ENCODE results near the gene GPC4.

Gene GPC4

GRCh38 chrX:133405498-133406185 is 9.6 kb downstream of the GPC4 start:
- no peak for DNase-seq

DNA sequence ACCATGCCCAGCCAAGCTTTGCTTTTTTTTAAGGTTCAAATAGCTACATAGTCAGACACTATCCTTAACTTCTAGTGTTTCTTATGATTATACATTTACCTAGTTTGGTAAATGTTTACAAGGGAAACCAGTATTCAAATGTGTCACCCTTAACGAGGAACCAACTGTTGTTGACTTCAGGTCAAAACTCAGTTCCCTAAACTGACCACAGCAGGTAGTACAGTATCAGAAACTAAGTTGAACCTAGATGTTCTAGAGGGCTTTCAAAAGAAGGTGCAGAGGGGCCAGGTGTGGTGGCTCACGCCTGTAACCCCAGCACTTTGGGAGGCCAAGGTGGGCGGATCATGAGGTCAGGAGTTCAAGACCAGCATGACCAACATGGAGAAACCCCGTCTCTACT is 11.3 kb downstream of the GPC4 start:
- no peak for DNase-seq

DNA sequence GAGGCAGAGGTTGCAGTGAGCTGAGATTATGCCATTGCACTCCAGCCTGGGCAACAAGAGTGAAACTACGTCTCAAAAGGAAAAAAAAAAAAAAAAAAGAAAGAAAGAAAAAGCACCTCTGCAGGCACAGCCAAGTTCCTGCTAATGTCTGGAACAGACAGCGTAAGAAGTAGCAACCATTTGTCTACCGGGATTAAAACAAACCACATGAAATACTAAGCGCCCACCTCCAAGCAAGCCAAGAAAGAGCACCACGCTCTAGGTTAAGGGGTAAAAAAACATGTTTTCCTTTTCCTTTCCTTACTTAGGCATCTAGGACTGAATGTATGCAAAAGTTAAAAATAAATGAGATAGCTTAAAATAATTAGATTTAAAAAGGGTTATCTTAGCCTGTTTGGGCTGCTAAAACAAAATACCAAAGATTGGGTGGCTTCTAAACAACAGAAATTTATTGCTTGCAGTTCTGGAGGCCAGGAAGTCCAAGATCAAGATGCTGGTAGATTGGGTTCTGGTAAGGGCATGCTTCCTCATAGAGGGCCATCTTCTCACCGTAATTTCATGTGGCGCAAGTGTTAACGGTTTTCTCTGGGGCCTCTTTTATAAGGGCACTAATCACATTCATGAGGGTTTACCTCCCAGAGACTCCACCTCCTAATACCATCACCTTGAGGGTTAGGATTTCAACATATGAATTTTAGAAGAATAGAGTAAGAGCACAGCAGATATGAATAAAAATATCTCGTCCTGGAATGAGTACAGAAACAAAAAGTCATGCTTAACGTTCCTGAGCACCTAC is 12.3 kb downstream of the GPC4 start:
- DNase-seq = no peak

DNA sequence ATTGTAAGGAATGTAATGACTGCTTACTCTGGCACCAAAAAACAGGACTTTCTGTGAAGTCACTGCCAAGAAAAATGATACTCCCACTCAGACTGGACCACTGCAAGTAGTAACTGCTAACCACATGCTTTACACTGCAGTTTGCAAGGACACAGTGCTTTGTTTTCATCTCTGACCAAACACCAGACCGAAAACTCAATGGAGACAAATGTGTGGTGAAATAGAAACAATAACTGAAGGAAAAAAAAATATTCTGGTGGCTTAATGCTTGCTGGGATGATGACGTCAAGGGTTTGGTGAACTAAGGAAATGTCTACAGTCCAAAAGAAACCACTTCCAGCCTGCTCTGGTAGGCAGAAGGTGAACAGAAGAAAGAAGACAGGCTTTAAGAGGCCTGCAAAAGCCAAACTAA is 13.2 kb downstream of the GPC4 start:
- no peak for DNase-seq

DNA sequence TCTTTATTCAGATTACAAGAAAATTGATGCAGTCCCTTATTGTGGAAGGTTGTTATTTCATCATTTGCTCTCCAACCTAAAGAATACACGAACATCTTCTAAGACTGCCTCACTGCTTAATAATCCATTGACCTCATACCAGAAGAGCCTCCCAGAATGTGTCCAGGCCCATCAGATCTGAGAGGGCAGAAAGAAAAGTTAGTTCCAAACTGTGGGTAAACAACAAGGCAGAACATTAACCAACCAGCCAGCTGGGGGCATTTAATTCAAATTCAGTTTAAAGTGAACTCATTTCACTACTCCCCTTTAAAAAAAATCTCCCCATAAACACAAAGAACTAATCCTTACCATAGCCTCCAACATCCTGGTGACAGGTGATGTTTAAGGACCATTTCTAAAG is 13.8 kb downstream of the GPC4 start:
- no peak for DNase-seq

GRCh38 chrX:133399411-133399810 is 15.9 kb downstream of the GPC4 start:
- no peak for DNase-seq

DNA sequence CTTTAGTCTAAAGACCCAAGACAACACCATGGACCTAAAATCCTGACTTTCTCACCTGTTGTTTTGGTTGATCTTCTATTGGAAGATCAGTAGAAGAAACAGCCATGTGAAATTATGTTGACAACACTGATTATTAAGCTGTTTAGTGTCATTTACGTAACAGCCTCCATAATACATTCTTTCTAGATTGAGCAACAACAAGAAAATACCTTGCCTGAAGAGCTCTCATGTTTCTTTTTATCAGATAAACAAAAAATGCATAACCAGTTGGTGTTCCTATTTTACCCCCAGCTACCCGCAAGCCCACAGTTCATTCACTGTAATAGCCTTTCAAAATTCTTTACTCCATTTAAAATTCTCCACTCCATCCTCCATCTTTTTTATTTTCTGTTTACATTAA is 20.5 kb downstream of the GPC4 start:
- no peak for DNase-seq

- no peak for DNase-seq
Observed at GRCh38 chrX:133392671-133393070, 22.6 kb downstream of the GPC4 start.

- DNase-seq = no peak
Observed at GRCh38 chrX:133391111-133391510, 24.2 kb downstream of the GPC4 start.

GRCh38 chrX:133390676-133391075 is 24.6 kb downstream of the GPC4 start:
- DNase-seq = no peak

DNA sequence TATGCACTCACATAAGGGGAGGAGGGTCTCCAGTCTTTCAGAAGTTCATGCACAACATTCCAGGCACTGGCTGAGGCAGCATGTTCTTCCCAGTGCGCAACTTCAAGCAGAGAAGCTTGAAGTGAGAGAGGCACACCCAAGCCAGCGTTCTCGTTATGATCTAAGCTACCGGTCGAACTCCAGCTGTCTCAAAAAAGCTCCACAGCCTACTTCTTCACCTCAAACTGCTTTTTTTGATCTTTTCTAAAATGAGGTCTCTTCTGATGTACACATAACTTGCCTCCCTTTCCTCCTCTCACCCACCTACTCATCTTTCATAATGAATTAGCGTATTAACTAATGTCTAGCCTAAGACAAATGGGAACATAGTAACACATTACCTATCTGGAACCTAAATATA is 25.3 kb downstream of the GPC4 start:
- no peak for DNase-seq

GRCh38 chrX:133384454-133384853 is 30.8 kb downstream of the GPC4 start:
- no peak for DNase-seq

DNA sequence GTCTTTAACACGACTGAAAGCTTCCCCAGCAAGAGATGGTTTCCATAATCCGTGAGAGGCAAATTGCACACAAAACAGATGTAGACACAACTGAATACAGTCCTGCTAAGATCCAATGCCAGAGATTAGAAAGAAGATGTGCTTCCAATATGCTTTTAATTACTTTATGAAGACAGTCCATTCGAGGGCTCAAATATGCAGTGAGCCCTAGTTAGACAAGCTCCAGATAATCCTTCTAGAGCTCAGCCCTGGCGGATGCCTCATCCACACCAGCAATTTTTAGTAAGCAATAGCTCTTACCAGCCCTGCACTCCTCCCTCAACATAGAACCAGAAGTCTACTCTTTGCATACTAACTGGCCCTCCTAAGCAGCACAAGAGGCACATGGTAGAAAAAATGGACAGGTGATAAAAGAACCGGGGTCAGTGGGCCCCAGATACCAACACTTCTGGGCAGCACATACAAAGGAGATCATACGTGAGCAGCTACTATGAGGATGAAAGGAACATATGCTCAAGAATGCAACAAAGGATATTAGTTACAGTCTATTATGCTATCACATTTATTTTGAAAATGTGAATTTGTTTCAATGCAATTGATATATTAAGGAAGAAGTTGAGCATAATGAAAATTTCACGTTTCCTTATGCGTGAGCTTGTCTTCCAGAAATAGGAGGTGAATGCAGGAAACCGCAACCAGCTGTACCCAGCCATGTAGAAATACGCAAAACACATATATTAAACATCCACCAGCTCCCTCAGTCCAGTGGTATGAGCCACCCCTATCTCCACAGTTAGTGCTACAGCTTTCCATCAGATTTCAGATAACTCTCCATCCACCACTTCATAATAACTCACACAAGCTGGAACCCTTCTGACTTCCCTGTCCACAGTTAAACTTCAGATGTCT is 34.3 kb downstream of the GPC4 start:
- DNase-seq = no peak

- DNase-seq = no peak
Observed at GRCh38 chrX:133376422-133376821, 38.9 kb downstream of the GPC4 start.

DNA sequence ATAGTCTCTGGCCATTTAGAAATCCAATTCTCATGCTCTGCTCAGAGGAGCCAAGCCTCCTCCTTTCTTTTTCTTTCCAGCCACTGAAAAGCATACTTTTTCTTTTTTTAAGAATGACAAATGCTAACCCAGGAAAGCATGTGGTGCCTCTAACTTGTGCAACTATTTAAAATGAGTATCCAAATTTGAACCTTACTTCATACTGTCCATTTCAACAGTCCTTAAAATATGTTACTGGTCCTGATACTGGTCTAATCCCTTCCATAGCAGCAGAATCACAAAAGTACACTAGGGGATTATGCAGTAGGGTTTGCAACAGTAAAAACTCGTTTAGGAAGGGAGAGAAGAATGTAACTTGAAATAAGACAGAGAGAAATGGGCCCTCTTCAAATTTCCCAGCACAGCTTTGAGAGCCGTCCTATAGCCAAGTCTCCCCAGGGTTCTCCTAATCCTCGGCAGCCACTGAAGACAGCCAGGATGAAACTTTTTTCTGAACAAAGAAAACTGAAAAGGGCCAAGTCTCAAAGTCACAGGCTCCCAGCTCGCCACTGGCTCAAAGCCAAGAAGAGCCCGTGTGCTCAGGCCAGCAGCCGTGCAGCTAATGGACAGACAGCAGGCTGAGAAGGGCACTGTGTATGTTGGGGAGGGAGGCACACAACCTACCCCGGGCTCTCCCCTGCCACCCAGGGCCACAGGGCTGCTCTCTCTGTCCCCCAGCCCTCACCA is 39.5 kb downstream of the GPC4 start:
- no peak for DNase-seq

- no peak for DNase-seq
Observed at GRCh38 chrX:133374874-133375387, 40.4 kb downstream of the GPC4 start.

DNA sequence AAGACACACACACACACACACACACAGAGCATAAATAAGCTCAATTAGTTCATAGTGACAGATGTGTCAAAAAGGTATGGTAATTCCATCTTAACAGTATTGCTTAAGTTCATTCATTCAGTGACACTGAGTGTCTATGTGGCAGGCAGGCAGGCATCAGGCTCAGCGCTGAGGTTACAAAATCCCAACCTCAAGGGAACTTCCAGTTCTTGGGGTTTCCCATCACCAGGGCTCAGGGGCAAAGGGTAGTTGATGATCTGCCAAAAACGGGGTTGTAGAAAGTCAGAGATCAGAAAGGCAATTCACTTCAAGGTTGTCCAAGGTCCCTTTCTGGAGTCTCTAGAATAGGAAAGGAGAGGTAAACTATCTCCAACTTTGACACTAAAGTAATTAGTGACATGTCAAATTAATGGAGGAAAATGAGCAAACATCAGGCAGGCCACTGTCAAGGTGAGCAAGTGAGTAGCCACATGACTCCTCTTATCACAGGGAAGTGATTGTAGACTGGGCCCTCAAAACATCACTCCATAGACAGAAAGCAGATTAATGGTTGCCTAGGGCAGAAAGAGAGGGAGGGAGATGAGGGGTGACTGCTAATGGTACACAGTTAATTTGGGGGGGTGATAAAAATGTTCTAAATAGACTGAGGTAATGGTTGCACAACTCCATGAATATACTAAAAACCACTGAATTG is 41.8 kb downstream of the GPC4 start:
- no peak for DNase-seq

DNA sequence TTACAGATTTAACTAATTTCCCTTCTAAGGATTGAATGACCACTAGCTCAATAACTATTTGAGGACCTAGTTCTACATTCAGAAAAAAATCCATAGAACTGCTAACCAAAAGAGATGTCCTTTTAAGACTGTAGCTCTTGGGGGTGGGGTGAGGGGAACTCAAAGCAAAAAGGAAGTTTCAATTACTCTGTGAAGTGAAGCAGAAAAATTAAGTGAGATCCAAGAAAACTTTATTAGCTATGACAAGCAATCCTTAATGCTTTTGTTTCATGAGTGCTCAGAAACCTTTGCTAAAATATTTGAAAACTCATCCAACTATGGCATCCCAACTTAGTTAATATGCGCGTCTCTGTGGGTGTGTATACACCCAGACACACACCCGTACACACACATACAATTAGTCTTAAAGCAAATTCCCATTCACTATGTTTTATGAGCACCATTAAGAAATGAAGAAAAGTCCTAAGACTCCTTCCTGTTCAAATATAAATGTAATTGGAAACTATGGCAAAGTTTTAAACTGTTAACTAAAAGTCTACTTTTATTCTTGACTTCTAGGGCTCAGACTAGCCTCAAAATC is 44.5 kb downstream of the GPC4 start:
- DNase-seq = no peak

DNA sequence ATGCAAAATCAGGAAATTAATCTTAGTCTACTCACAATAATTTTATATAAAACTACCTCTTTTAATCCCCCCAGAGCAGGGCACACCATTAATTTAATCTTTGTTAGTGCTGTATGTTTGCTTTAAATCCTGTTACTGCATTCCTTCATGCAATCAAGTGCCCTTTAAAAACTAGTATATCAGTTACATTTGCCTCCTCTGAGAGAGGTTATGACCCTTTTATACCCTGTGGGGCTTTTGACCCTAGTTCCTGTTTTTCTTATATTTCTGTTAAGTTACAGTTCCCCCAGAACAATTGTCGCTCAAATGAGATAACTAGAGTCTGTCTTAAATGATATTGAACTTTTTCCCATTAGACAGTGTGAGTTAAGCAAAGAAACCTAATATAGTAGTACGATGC is 46.2 kb downstream of the GPC4 start:
- no peak for DNase-seq

DNA sequence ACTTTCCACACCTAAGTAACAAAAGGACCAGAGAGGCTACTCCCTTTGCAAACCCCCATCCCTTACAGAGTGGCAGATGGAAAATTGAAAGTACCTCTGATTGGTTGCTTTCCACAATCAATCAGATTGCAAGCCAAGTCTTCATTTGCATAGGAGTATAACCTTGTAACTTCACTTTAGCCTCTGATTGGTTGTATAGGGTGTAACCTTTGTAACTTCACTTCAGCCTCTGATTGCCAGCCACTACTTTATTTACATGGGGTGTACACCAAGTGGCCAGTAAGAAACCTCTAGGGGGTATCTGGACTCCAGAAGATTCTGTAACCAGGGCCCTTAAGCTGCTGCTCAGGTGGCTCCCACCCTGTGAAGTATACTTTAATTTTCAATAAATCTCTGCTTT is 48.6 kb downstream of the GPC4 start:
- no peak for DNase-seq

GRCh38 chrX:133365871-133366611 is 49.2 kb downstream of the GPC4 start:
- no peak for DNase-seq

Measured in activated naive CD4-positive, alpha-beta T cell treated with anti-CD3 and anti-CD28 coated beads, Interleukin-2, amount 50 U/mL, for 16 hours (primary cell).